Tibial artery (tissue), 4 donors: Measurements from ENCODE around the gene NDOR1.
"Not testable (repeated sequence)": the region's sequence is repeated elsewhere in the genome, so short reads cannot be mapped to it uniquely, and the experiment has no call there.

ENCODE experiments used
- DNase-seq, 2 donors: peaks; one replicate each; pipeline ENCODE4 v3.0.0-alpha.2; 2019
- H3K27ac ChIP-seq, 2 donors: fragments of 200-600 bp; sonication (generic) in 1 of 2; 1 replicate in 1 of 2; 2 replicates in 1 of 2; pipeline ENCODE4 v1.5.1; 2018 to 2019; ENCODE audit warnings: mild to moderate bottlenecking in 1 of 2
- H3K27me3 ChIP-seq, 2 donors: fragments of 200-600 bp; sonication (generic) in 1 of 2; one replicate each; pipeline versions ENCODE4 v1.5.1 to v1.6.0; 2016 to 2019
- H3K36me3 ChIP-seq, 3 donors: fragments of 200-600 bp; sonication (generic) in 2 of 3; one replicate each; pipeline ENCODE4 v1.5.1; 2016 to 2019; ENCODE audit warnings: mild to moderate bottlenecking in 2 of 3
- H3K4me1 ChIP-seq, 4 donors: fragments of 200-600 bp; sonication (generic) in 2 of 4; 1 replicate in 3 of 4; 2 replicates in 1 of 4; pipeline ENCODE4 v1.5.1; 2016 to 2019
- H3K4me3 ChIP-seq, 2 donors: fragments of 200-600 bp; sonication (generic) in 1 of 2; 1 replicate in 1 of 2; 2 replicates in 1 of 2; pipeline ENCODE4 v1.5.1; 2018 to 2019; ENCODE audit warnings: mild to moderate bottlenecking in 2 of 2
- H3K9me3 ChIP-seq, 3 donors: fragments of 200-600 bp; sonication (generic) in 1 of 3; one replicate each; pipeline ENCODE4 v1.5.1; 2016 to 2019
- CTCF ChIP-seq, 2 experiments: fragments of 200-600 bp in 1 of 2; fragments of 450-650 bp in 1 of 2; IDR thresholded peaks; one replicate each; pipeline ENCODE4 v1.5.1; 2017 to 2019; ENCODE audit warnings: antibody characterized with exemption in 2 of 2, mild to moderate bottlenecking in 1 of 2, moderate library complexity in 1 of 2
- intact Hi-C: fragments of 100-400 bp; cut with DNase I; formaldehyde crosslinking; loops from one replicate; pipeline ENCODE4 v1.15.0; 2023; ENCODE audit warnings: low total_unique reads

The NDOR1 gene

GRCh38 chr9:137262173-137262908 is 56.8 kb downstream of the NDOR1 start:
- TF ChIP-seq CTCF (IDR thresholded peaks at IDR 0.05) = peak; percentile 38 to 44
- H3K9me3 ChIP-seq, H3K27ac ChIP-seq, H3K4me1 ChIP-seq, H3K4me3 ChIP-seq, DNase-seq, intact Hi-C loops, H3K27me3 ChIP-seq: not testable (repeated sequence)
- H3K36me3 ChIP-seq = peaks cover 30 to 67% (median 51%) of the 10 kb centered on the region in 3 donors

- TF ChIP-seq CTCF (IDR thresholded peaks at IDR 0.05) = no peak
- H3K9me3 ChIP-seq = no peaks in the 10 kb centered on the region
- no peaks in the 10 kb centered on the region for H3K27me3 ChIP-seq
- intact Hi-C loops = no loop called here
- no peak overlapping the region for H3K27ac ChIP-seq
- no peak for DNase-seq
- peaks cover 30 to 69% (median 56%) of the 10 kb centered on the region in 3 donors for H3K36me3 ChIP-seq
- peaks cover 0 to 2% (median under 1%) of the 10 kb centered on the region in 4 donors for H3K4me1 ChIP-seq
- H3K4me3 ChIP-seq = no peak overlapping the region
Observed at GRCh38 chr9:137262909-137263285, 57.4 kb downstream of the NDOR1 start.

GRCh38 chr9:137263506-137263905 is 58.0 kb downstream of the NDOR1 start:
- no peak for DNase-seq
- intact Hi-C loops = no loop called here
- Histone ChIP-seq H3K4me1 (peaks cover 0 to 9% (median 5%) of the 10 kb centered on the region in 4 donors), H3K27me3 (no peaks in the 10 kb centered on the region), H3K4me3 (no peak overlapping the region), H3K9me3 (no peaks in the 10 kb centered on the region), H3K36me3 (peaks cover 30 to 65% (median 58%) of the 10 kb centered on the region in 3 donors), H3K27ac (no peak overlapping the region)
- no peak for TF ChIP-seq CTCF (IDR thresholded peaks at IDR 0.05)

- Histone ChIP-seq H3K9me3 (no peaks in the 10 kb centered on the region), H3K4me1 (peaks cover 5 to 14% (median 11%) of the 10 kb centered on the region in 4 donors), H3K27ac (no peak overlapping the region), H3K4me3 (no peak overlapping the region), H3K36me3 (peaks cover 24 to 63% (median 55%) of the 10 kb centered on the region in 3 donors), H3K27me3 (no peaks in the 10 kb centered on the region)
- TF ChIP-seq CTCF (IDR thresholded peaks at IDR 0.05) = no peak
- intact Hi-C loops = no loop called here
- DNase-seq = no peak
Observed at GRCh38 chr9:137264067-137264466, 58.6 kb downstream of the NDOR1 start.

- TF ChIP-seq CTCF (IDR thresholded peaks at IDR 0.05) = no peak
- Histone ChIP-seq H3K36me3 (peaks cover 20 to 74% (median 53%) of the 10 kb centered on the region in 3 donors), H3K27me3 (no peaks in the 10 kb centered on the region), H3K4me1 (peaks cover 5 to 30% (median 20%) of the 10 kb centered on the region in 4 donors), H3K9me3 (no peaks in the 10 kb centered on the region), H3K4me3 (no peak overlapping the region), H3K27ac (no peak overlapping the region)
- DNase-seq = no peak
- intact Hi-C loops = no loop called here
Observed at GRCh38 chr9:137265496-137266161, 60.1 kb downstream of the NDOR1 start.
